ENCODE results near the gene RWDD3. TPM values are rescaled to one million over a fixed set of nuclear protein-coding genes. Genes with fewer than 3 reads are reported as not detected.

Gene RWDD3
- 15.7 TPM for total RNA-seq
- polyA plus RNA-seq = 10 to 100 TPM; 33.7 to 49.7 (median 37.2) TPM

GRCh38 chr1:95233737-95234500, at the start of gene RWDD3:
Gene RWDD3, plus strand, starts transcription at chr1:95234210. Its CDS starts 21 bp downstream, at chr1:95234231.
- Mint-ChIP-seq H3K27me3 (peaks cover 4% of the 10 kb centered on the region), H3K4me3 (peak within 1 kb of the TSS; percentile 89 to 95 (median 92)), H3K36me3 (peaks cover 11% of the 10 kb centered on the region), H3K9me3 (no peaks in the 10 kb centered on the region), H3K4me1 (peaks cover 14 to 53% (median 42%) of the 10 kb centered on the region in 4 donors), H3K27ac (peak within 1 kb of the TSS; percentile 89 to 93 (median 92))
- Histone ChIP-seq H3K27ac (ENCODE audit: insufficient read depth, low read length, poor library complexity, severe bottlenecking) (peak within 1 kb of the TSS; percentile 71), H3K4me1 (ENCODE audit: control insufficient read depth, insufficient read depth, low read length, poor library complexity, severe bottlenecking) (peaks cover 22% of the 10 kb centered on the region), H3K9me3 (ENCODE audit: control insufficient read depth in 2 of 2, low read length in 2 of 2) (no peaks in the 10 kb centered on the region), H3K27me3 (ENCODE audit: control insufficient read depth, insufficient read depth, low read length) (peaks cover 3% of the 10 kb centered on the region), H3K4me3 (ENCODE audit: low read depth, low read length) (peak within 1 kb of the TSS; percentile 83), H3K36me3 (ENCODE audit: control insufficient read depth, insufficient read depth, low read length) (peaks cover 2% of the 10 kb centered on the region)
- peak; percentile 87 to 93 (median 93) for DNase-seq
- ATAC-seq (ENCODE audit: low read depth in 2 of 2) = peak; percentile 97

- Mint-ChIP-seq H3K27ac (no peak overlapping the region), H3K4me3 (no peak overlapping the region), H3K27me3 (peaks cover 14% of the 10 kb centered on the region), H3K9me3 (peaks cover 0 to 4% (median 0%) of the 10 kb centered on the region in 7 donors), H3K4me1 (no peaks in the 10 kb centered on the region), H3K36me3 (no peaks in the 10 kb centered on the region)
- H3K9me3 ChIP-seq (ENCODE audit: control insufficient read depth in 2 of 2, low read length in 2 of 2) = no peaks in the 10 kb centered on the region
- H3K27ac ChIP-seq (ENCODE audit: insufficient read depth, low read length, poor library complexity, severe bottlenecking) = no peak overlapping the region
- H3K27me3 ChIP-seq (ENCODE audit: control insufficient read depth, insufficient read depth, low read length) = no peaks in the 10 kb centered on the region
- DNase-seq = no peak
- no peaks in the 10 kb centered on the region for H3K36me3 ChIP-seq (ENCODE audit: control insufficient read depth, insufficient read depth, low read length)
- no peak for ATAC-seq (ENCODE audit: low read depth in 2 of 2)
- no peaks in the 10 kb centered on the region for H3K4me1 ChIP-seq (ENCODE audit: control insufficient read depth, insufficient read depth, low read length, poor library complexity, severe bottlenecking)
- no peak overlapping the region for H3K4me3 ChIP-seq (ENCODE audit: low read depth, low read length)
These were observed 47.9 kb upstream of the RWDD3 start for GRCh38 chr1:95186149-95186548.

GRCh38 chr1:95193591-95193990, 40.4 kb upstream of the RWDD3 start:
- H3K36me3 Mint-ChIP-seq = no peaks in the 10 kb centered on the region
- H3K4me1 ChIP-seq (ENCODE audit: control insufficient read depth, insufficient read depth, low read length, poor library complexity, severe bottlenecking) = no peaks in the 10 kb centered on the region
- no peaks in the 10 kb centered on the region for H3K36me3 ChIP-seq (ENCODE audit: control insufficient read depth, insufficient read depth, low read length)
- H3K9me3 ChIP-seq (ENCODE audit: control insufficient read depth in 2 of 2, low read length in 2 of 2) = no peaks in the 10 kb centered on the region
- peaks cover 5% of the 10 kb centered on the region for H3K27me3 ChIP-seq (ENCODE audit: control insufficient read depth, insufficient read depth, low read length)
- peaks cover 13% of the 10 kb centered on the region for H3K27me3 Mint-ChIP-seq
- H3K4me3 Mint-ChIP-seq = no peak overlapping the region
- no peak overlapping the region for H3K27ac ChIP-seq (ENCODE audit: insufficient read depth, low read length, poor library complexity, severe bottlenecking)
- no peaks in the 10 kb centered on the region for H3K9me3 Mint-ChIP-seq
- no peak overlapping the region for H3K4me3 ChIP-seq (ENCODE audit: low read depth, low read length)
- no peaks in the 10 kb centered on the region for H3K4me1 Mint-ChIP-seq
- H3K27ac Mint-ChIP-seq = no peak overlapping the region
- DNase-seq = no peak
- ATAC-seq (ENCODE audit: low read depth in 2 of 2) = no peak

GRCh38 chr1:95195046-95195445, 39.0 kb upstream of the RWDD3 start:
- ATAC-seq (ENCODE audit: low read depth in 2 of 2) (no peak), DNase-seq (no peak)
- H3K4me1 ChIP-seq (ENCODE audit: control insufficient read depth, insufficient read depth, low read length, poor library complexity, severe bottlenecking) = no peaks in the 10 kb centered on the region
- no peaks in the 10 kb centered on the region for H3K4me1 Mint-ChIP-seq
- peaks cover 5% of the 10 kb centered on the region for H3K27me3 ChIP-seq (ENCODE audit: control insufficient read depth, insufficient read depth, low read length)
- H3K9me3 ChIP-seq (ENCODE audit: control insufficient read depth in 2 of 2, low read length in 2 of 2) = no peaks in the 10 kb centered on the region
- H3K27ac Mint-ChIP-seq = no peak overlapping the region
- no peak overlapping the region for H3K4me3 Mint-ChIP-seq
- no peaks in the 10 kb centered on the region for H3K36me3 ChIP-seq (ENCODE audit: control insufficient read depth, insufficient read depth, low read length)
- no peak overlapping the region for H3K27ac ChIP-seq (ENCODE audit: insufficient read depth, low read length, poor library complexity, severe bottlenecking)
- H3K9me3 Mint-ChIP-seq = no peaks in the 10 kb centered on the region
- peaks cover 10% of the 10 kb centered on the region for H3K27me3 Mint-ChIP-seq
- no peaks in the 10 kb centered on the region for H3K36me3 Mint-ChIP-seq
- no peak overlapping the region for H3K4me3 ChIP-seq (ENCODE audit: low read depth, low read length)

GRCh38 chr1:95196017-95196416, 38.0 kb upstream of the RWDD3 start:
- Histone ChIP-seq H3K4me3 (ENCODE audit: low read depth, low read length) (no peak overlapping the region), H3K4me1 (ENCODE audit: control insufficient read depth, insufficient read depth, low read length, poor library complexity, severe bottlenecking) (no peaks in the 10 kb centered on the region), H3K27ac (ENCODE audit: insufficient read depth, low read length, poor library complexity, severe bottlenecking) (no peak overlapping the region), H3K9me3 (ENCODE audit: control insufficient read depth in 2 of 2, low read length in 2 of 2) (no peaks in the 10 kb centered on the region), H3K27me3 (ENCODE audit: control insufficient read depth, insufficient read depth, low read length) (peaks cover 5% of the 10 kb centered on the region), H3K36me3 (ENCODE audit: control insufficient read depth, insufficient read depth, low read length) (no peaks in the 10 kb centered on the region)
- ATAC-seq (ENCODE audit: low read depth in 2 of 2) (no peak), DNase-seq (no peak)
- Mint-ChIP-seq H3K4me3 (no peak overlapping the region), H3K27ac (no peak overlapping the region), H3K27me3 (peaks cover 6% of the 10 kb centered on the region), H3K9me3 (no peaks in the 10 kb centered on the region), H3K4me1 (no peaks in the 10 kb centered on the region), H3K36me3 (no peaks in the 10 kb centered on the region)

- Histone ChIP-seq H3K36me3 (ENCODE audit: control insufficient read depth, insufficient read depth, low read length) (no peaks in the 10 kb centered on the region), H3K4me1 (ENCODE audit: control insufficient read depth, insufficient read depth, low read length, poor library complexity, severe bottlenecking) (no peaks in the 10 kb centered on the region), H3K9me3 (ENCODE audit: control insufficient read depth in 2 of 2, low read length in 2 of 2) (no peaks in the 10 kb centered on the region), H3K27me3 (ENCODE audit: control insufficient read depth, insufficient read depth, low read length) (peaks cover 5% of the 10 kb centered on the region), H3K27ac (ENCODE audit: insufficient read depth, low read length, poor library complexity, severe bottlenecking) (no peak overlapping the region), H3K4me3 (ENCODE audit: low read depth, low read length) (no peak overlapping the region)
- no peaks in the 10 kb centered on the region for H3K4me1 Mint-ChIP-seq
- H3K27ac Mint-ChIP-seq = no peak overlapping the region
- no peak for DNase-seq
- ATAC-seq (ENCODE audit: low read depth in 2 of 2) = no peak
- no peak overlapping the region for H3K4me3 Mint-ChIP-seq
- H3K36me3 Mint-ChIP-seq = no peaks in the 10 kb centered on the region
- H3K9me3 Mint-ChIP-seq = no peaks in the 10 kb centered on the region
- peaks cover 4% of the 10 kb centered on the region for H3K27me3 Mint-ChIP-seq
These were observed 36.3 kb upstream of the RWDD3 start for GRCh38 chr1:95197616-95198252.

GRCh38 chr1:95201905-95202304, 32.1 kb upstream of the RWDD3 start:
- Histone ChIP-seq H3K4me1 (ENCODE audit: control insufficient read depth, insufficient read depth, low read length, poor library complexity, severe bottlenecking) (no peaks in the 10 kb centered on the region), H3K36me3 (ENCODE audit: control insufficient read depth, insufficient read depth, low read length) (no peaks in the 10 kb centered on the region), H3K4me3 (ENCODE audit: low read depth, low read length) (no peak overlapping the region), H3K27me3 (ENCODE audit: control insufficient read depth, insufficient read depth, low read length) (peaks cover 2% of the 10 kb centered on the region), H3K9me3 (ENCODE audit: control insufficient read depth in 2 of 2, low read length in 2 of 2) (no peaks in the 10 kb centered on the region), H3K27ac (ENCODE audit: insufficient read depth, low read length, poor library complexity, severe bottlenecking) (no peak overlapping the region)
- no peak for ATAC-seq (ENCODE audit: low read depth in 2 of 2)
- no peak for DNase-seq
- Mint-ChIP-seq H3K27ac (no peak overlapping the region), H3K4me1 (no peaks in the 10 kb centered on the region), H3K36me3 (no peaks in the 10 kb centered on the region), H3K4me3 (no peak overlapping the region), H3K9me3 (no peaks in the 10 kb centered on the region), H3K27me3 (peaks cover under 1% of the 10 kb centered on the region)

Data from CD4-positive, CD25-positive, alpha-beta regulatory T cell (primary cell).